HG03469 (cell line): ENCODE results near the gene KATNAL1.

Experiments
- ATAC-seq: cut with Tn5 transposase; IDR thresholded peaks from one replicate; pipeline ENCODE4 v1.9.1; 2021; ENCODE audit warnings: mild to moderate bottlenecking, moderate library complexity, moderate number of reproducible peaks; ENCODE audit not compliant: unreplicated experiment

Gene KATNAL1

GRCh38 chr13:30169442-30169841, 137.9 kb downstream of the KATNAL1 start:
- ATAC-seq, result no peak

DNA sequence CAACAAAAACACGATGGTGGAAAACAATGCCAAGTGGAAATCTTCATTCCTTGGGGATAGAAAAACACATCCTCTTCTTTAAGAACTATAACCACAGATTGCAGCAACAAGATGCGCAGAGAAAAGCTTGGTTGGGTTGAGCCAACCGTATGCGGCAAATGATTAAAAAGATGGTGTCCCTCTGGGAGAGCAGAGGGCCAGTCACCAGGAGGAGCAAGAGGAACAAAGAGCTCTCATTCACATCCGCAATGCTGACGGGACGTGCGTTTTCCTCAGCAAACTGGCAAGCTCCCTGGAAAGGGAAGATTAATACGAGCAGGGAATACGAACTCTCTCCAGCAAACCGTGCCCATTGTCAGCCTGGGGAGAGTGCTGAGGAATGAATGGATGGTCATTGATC, 141.6 kb downstream of the KATNAL1 start:
- no peak for ATAC-seq

GRCh38 chr13:30165071-30165470, 142.3 kb downstream of the KATNAL1 start:
- no peak for ATAC-seq

DNA sequence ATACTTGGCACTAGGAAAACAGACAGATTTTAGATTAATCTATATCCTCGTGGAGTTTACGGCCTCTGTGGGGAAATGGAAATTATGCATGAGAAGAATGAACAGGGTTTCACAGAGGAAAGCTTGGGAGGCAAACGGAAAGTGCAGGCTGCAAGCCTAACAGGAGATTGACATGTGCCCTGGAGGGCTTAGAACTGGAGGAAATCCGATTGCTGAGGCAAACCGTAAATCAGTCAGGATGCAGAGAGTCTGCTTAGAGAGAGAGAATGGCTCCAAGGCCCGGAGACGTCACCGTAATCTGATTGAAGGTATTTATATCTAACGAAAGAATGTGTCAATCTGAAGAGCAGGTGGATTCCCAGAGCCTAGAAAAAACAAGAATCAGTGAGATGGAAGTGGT, 143.2 kb downstream of the KATNAL1 start:
- no peak for ATAC-seq

- ATAC-seq, result no peak
Observed at GRCh38 chr13:30163441-30163840, 143.9 kb downstream of the KATNAL1 start.

DNA sequence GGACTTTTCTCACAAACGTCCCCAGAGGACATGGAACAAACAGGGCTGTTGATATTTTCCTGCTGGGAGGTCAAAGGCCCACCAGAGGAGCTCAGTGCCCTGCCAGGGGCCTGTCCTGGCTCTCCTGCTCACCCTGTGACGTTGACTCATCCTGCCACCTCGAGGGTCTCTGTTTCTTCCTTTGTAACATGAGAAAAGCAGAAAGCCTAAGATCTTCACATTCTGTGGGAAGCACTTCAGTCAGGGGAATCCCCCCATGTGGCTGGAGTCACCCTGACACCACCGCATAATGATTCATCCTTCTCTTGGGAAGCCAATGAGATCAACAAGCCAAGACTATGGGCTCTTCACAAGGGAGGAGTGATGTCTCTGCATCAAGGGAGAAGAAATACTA, 147.9 kb downstream of the KATNAL1 start:
- no peak for ATAC-seq

- ATAC-seq, result no peak
Observed at GRCh38 chr13:30158774-30159445, 148.4 kb downstream of the KATNAL1 start.

- peak; percentile 44 for ATAC-seq
Observed at GRCh38 chr13:30157616-30157993, 149.7 kb downstream of the KATNAL1 start.

DNA sequence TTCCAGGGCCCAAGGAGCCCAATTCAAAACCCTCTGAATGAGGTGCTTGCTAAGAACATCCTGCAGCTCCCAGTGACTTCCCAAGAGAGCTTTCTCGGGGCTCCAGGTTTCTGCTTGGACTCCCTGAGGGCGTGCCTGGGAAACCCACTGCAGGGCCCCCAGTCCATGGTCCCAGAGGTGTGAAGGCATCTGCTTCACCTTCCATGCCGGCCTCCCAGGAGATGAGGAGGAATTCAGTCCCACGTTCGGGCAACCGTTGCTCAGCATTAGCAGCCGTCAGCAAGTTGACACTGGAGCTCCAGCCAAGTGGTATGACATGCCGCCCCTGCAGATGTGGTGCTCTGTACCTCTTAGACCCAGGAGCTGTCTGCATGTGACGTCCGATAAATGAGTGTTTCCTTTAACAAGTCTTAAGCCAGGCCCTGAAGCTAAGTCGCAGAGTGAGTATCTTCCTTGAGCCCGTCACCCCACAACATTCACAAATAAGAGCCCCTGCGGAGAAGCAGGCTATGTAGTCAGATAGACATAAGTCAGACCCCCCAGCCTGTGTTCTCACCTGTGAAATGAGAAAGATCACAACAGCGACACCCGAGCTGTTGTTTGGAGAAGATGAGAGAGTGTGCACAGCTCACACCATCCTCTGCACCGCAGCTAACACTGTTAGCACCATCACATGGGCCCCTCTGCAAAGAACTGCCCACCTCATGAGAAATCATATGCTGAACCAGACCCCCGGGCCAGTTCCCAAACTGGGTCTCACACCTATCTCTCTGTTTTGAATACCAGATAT, 150.3 kb downstream of the KATNAL1 start:
- no peak for ATAC-seq

GRCh38 chr13:30156270-30156669, 151.1 kb downstream of the KATNAL1 start:
- ATAC-seq, result no peak

DNA sequence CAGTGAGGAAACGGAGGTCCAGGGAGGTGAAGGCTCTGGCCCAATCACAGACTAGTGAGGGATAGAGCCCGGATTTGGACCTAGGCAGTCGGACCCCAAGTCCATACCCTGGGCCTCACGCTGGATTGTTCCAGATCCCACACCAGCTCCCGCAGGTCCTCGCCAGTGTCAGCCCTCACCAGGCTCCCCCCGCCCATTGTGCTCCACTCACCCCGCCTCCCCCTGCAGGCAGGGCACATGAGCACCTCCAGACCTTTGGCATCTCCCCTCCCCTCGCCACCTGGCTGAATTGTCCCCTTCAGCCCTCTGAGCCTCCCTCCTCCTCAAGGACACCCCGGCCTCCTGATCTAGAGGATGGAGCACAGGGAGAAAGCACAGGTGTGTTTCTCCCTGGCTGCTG, 152.4 kb downstream of the KATNAL1 start:
- ATAC-seq, result no peak

GRCh38 chr13:30154531-30154930, 152.8 kb downstream of the KATNAL1 start:
- no peak for ATAC-seq

DNA sequence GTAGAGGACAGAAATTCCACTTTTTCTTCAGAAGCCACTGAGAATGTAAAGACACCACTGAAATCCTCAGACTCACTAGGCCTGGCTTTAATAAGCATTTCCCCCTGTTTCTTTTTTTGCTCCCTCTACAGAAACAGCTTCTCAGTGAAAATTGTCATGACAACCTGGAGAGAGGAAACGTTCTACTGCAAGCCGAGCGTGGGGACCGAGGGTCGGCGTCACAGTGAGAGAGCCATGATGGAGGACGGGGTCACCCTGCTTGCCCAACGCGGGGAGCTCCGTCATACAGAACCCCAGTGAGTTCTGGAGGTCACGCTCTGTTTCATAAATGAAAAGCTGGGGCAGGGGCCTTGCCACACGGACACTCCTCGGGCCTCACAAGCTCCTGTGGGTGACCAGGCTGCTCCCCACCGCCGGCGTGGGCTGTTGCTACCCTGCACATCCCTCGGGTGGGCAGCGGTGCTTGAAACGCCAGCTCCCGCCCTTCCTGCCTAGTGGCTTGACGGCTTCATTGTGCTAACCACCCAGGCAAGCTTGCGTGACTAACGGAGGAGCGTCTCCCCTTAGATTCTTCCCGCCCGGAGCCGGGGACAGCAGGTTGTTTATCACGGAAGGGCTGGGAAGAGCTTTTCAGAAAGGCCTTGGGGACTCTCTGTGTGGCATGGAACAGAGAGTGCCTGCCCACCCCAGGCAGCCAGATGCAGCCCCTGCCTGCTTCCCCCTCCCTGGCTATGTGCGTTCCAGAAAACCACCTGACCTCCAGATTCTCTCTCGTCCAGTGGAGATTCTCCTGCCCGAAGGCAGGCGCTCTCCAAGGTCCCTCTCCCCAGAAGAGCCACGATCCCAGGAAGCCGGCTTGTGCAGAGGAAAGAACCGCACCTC, 153.6 kb downstream of the KATNAL1 start:
- no peak for ATAC-seq
